K562 (cell line): Measurements from ENCODE around the gene EPN3. TPM values are rescaled to one million over a fixed set of nuclear protein-coding genes. Genes with fewer than 3 reads are reported as not detected.

Experiments
- ATAC-seq: fragments of 200-7000 bp; cut with Tn5 transposase; 3 replicates; pipeline ENCODE4 v1.9.1; 2020; ENCODE audit warnings: moderate library complexity
- BruUV-seq: library from RNA; stranded (reverse); fragments of 400-500 nt; replicated peaks from 2 replicates; lab custom pipeline; 2021; lab: Mats Ljungman, UMichigan
- CTCF ChIA-PET: fragments of 300-600 bp; formaldehyde crosslinking; extraction: SDS; loops from one replicate; lab custom pipeline; 2021; ENCODE audit warnings: low intra/inter-chr PET ratio; lab: Yijun Ruan, JAX
- POLR2A ChIA-PET: fragments of 300-600, 350-650 bp; sonication (Branson Sonifier 250); formaldehyde crosslinking; extraction: SDS; loops from one replicate; lab custom pipeline; 2021; ENCODE audit warnings: antibody characterized with exemption, inconsistent platforms; lab: Yijun Ruan, JAX
- DNase-seq, 4 experiments: peaks; one replicate each; pipeline versions ENCODE4 v3.0.0 to v3.0.0-alpha.2; 2011 to 2018; ENCODE audit warnings: low spot score in 3 of 4, mixed read lengths in 3 of 4; ENCODE audit errors: extremely low read depth in 1 of 4
- FAIRE-seq: peaks from 2 replicates; lab custom pipeline; 2011; peaks lifted over from hg19 to GRCh38; lab: Jason Lieb, UNC
- H2AFZ ChIP-seq: 2 replicates; pipeline ENCODE4 v1.6.0; 2011; ENCODE audit warnings: low read depth, low read length, control low read depth, inconsistent platforms
- H3K27ac ChIP-seq: fragments of 200-600 bp; 3 replicates; pipeline ENCODE4 v1.8.0; 2011; ENCODE audit warnings: low read depth, mild to moderate bottlenecking, control low read depth, inconsistent platforms, low read length, moderate library complexity, mixed read lengths; ENCODE audit errors: extremely low read depth
- H3K27me3 ChIP-seq, 2 experiments: fragments of 300-600 bp in 1 of 2; 2 replicates in 1 of 2; 3 replicates in 1 of 2; pipeline versions ENCODE4 v1.6.0 to v1.8.0; 2011; ENCODE audit warnings: inconsistent platforms in 2 of 2, low read length in 2 of 2, mild to moderate bottlenecking in 1 of 2, mixed read lengths in 1 of 2, moderate library complexity in 1 of 2; ENCODE audit not compliant: control insufficient read depth in 2 of 2, insufficient read depth in 2 of 2
- H3K36me3 ChIP-seq: fragments of 300-600 bp; 3 replicates; pipeline ENCODE4 v1.8.0; 2011; ENCODE audit warnings: mild to moderate bottlenecking, low read length, inconsistent platforms; ENCODE audit not compliant: control insufficient read depth, insufficient read depth
- H3K4me1 ChIP-seq, 2 experiments: fragments of 200-600 bp in 1 of 2; replicated peaks in 1 of 2; 2 replicates in 1 of 2; 3 replicates in 1 of 2; pipeline versions ENCODE4 v1.5.1 to v1.8.0; 2011; ENCODE audit warnings: inconsistent platforms in 2 of 2, low read length in 2 of 2, mild to moderate bottlenecking in 1 of 2, mixed read lengths in 1 of 2, moderate library complexity in 1 of 2; ENCODE audit not compliant: control insufficient read depth in 2 of 2, insufficient read depth in 2 of 2
- H3K4me2 ChIP-seq: 2 replicates; pipeline ENCODE4 v1.6.1; 2011; ENCODE audit warnings: low read length, control low read depth, inconsistent platforms, mixed read lengths; ENCODE audit not compliant: insufficient read depth
- H3K4me3 ChIP-seq: fragments of 200-600 bp; sonication (generic), shearing (Covaris generic); 2 replicates; pipeline ENCODE4 v1.5.1; 2016; ENCODE audit warnings: control low read depth, inconsistent platforms
- H3K79me2 ChIP-seq: fragments of 200-600 bp; 3 replicates; pipeline ENCODE4 v1.8.0; 2011; ENCODE audit warnings: low read length, inconsistent platforms; ENCODE audit not compliant: control insufficient read depth, insufficient read depth
- H3K9ac ChIP-seq, 2 experiments: 2 replicates each; pipeline versions ENCODE4 v1.6.0 to v1.6.1; 2011; ENCODE audit warnings: low read depth in 2 of 2, low read length in 2 of 2, control low read depth in 1 of 2, inconsistent platforms in 1 of 2, mild to moderate bottlenecking in 1 of 2, mixed read lengths in 1 of 2; ENCODE audit not compliant: insufficient read depth in 1 of 2
- H3K9me1 ChIP-seq: one replicate; pipeline ENCODE4 v1.6.0; 2011; ENCODE audit warnings: inconsistent platforms, mild to moderate bottlenecking, low read length, moderate library complexity; ENCODE audit not compliant: control insufficient read depth, insufficient read depth
- H3K9me3 ChIP-seq: replicated peaks from 2 replicates; pipeline ENCODE4 v1.5.1; 2011; ENCODE audit warnings: low read depth, low read length, inconsistent platforms; ENCODE audit not compliant: control insufficient read depth, insufficient read depth
- H4K20me1 ChIP-seq: replicated peaks from 2 replicates; pipeline ENCODE4 v1.6.1; 2011; ENCODE audit warnings: low read length, inconsistent platforms, mixed read lengths; ENCODE audit not compliant: control insufficient read depth, insufficient read depth
- MYC ChIP-seq, 2 experiments: fragments of 250-450 bp in 1 of 2; sonication (Bioruptor Pico) in 1 of 2; IDR thresholded peaks; 2 replicates each; pipeline versions ENCODE4 v1.5.1 to v1.6.1; 2012 to 2021; ENCODE audit warnings: low read depth in 2 of 2, borderline replicate concordance in 1 of 2, improper control_type of control experiment in 1 of 2, low read length in 1 of 2, mild to moderate bottlenecking in 1 of 2, moderate library complexity in 1 of 2
- POLR2G ChIP-seq: fragments of 200-400 bp; formaldehyde crosslinking; IDR thresholded peaks from 2 replicates; pipeline ENCODE4 v1.6.1; 2017; ENCODE audit warnings: low read depth, mild to moderate bottlenecking, antibody characterized with exemption, low read length, moderate library complexity
- WGBS: fragments of 100-300 bp; shearing (Covaris generic); methylation state at CpG from one replicate; pipeline ENCODE4 v1.1.6; 2016; ENCODE audit warnings: low coverage, mixed read lengths; ENCODE audit not compliant: insufficient coverage; ENCODE audit errors: missing lambda C conversion rate; 5-methylcytosine and 5-hydroxymethylcytosine counted together
- in situ Hi-C: fragments of 300-500 bp; cut with MboI; formaldehyde crosslinking; loops from 4 replicates; pipeline ENCODE4 v1.15.0; 2018; ENCODE audit warnings: inconsistent platforms, mixed read lengths
- intact Hi-C: fragments of 100-400 bp; cut with micrococcal nuclease; formaldehyde crosslinking; loops from 2 replicates; pipeline ENCODE4 v1.14.2; 2022
- polyA plus RNA-seq, 8 experiments: library from polyadenylated mRNA; depleted of rRNA in 4 of 8; stranded (reverse) in 5 of 8; unstranded in 3 of 8; fragments of >200 nt; fragmentation: Nextera tagmentation in 2 of 8; fragmentation: Illumina TruSeq in 1 of 8; extraction: Ambion mirVana in 2 of 8; extraction: Trizol in 1 of 8; gene quantifications; 2 replicates each; pipeline versions ENCODE4 v1.2.1 to v1.2.3, GENCODE V29; 2011 to 2014; ENCODE audit warnings: inconsistent platforms in 1 of 8, missing spikeins in 1 of 8
- total RNA-seq, 7 experiments: library from RNA; depleted of rRNA in 6 of 7; stranded (reverse); fragments of >200 nt in 6 of 7; fragmentation: Illumina TruSeq in 2 of 7; extraction: Trizol in 2 of 7; gene quantifications; 2 replicates each; pipeline versions ENCODE4 v1.2.1 to v1.2.3, GENCODE V29; 2011 to 2021; ENCODE audit warnings: low replicate concordance in 1 of 7

Gene EPN3
- total and polyA plus RNA-seq, 9 of the 15 experiments (the other 6 are each of a cell fraction or from before 2014, with no cell fraction given) = 0.16 TPM; not detected in 8

GRCh38 chr17:50487213-50488096 lies 45.1 kb upstream of the EPN3 start:
- DNase-seq (no peak), ATAC-seq (no peak), FAIRE-seq (no peak)
- intact Hi-C loops = no loop called here
- H3K9me1 ChIP-seq = no peaks in the 10 kb centered on the region
- H3K36me3 ChIP-seq = peaks cover 27% of the 10 kb centered on the region; the same call in 1 of the 3 replicates
- H3K4me1 ChIP-seq = no peaks in the 10 kb centered on the region
- POLR2A ChIA-PET = interaction anchor here (0.7 to 1.1 kb wide), 3 partner anchors 8 to 27 kb away, joined by 3 to 4 read pairs (median 4); no protein-coding TSS in a partner anchor
- BruUV-seq = no TSS peak
- no peak overlapping the region for H2AFZ ChIP-seq
- in situ Hi-C loops = loop anchor here (5.0 kb wide), 2 partner anchors 135 to 190 kb away; no protein-coding TSS in a partner anchor
- H4K20me1 ChIP-seq = no peaks in the 10 kb centered on the region
- WGBS = 43% methylated on average over 16 of the region's 17 CpGs
- TF ChIP-seq MYC (IDR thresholded peaks at IDR 0.05; ENCODE audit: low read depth, low read length) (no peak), MYC (CRISPR knock-in tag; IDR thresholded peaks at IDR 0.05; ENCODE audit: borderline replicate concordance, low read depth) (no peak), POLR2G (peak; percentile 35; the same call in 1 of the 2 replicates)
- H3K79me2 ChIP-seq = no peaks in the 10 kb centered on the region
- H3K27me3 ChIP-seq = no peaks in the 10 kb centered on the region
- no peaks in the 10 kb centered on the region for H3K9me3 ChIP-seq
- H3K4me2 ChIP-seq = no peak overlapping the region
- H3K4me3 ChIP-seq = no peak overlapping the region
- H3K9ac ChIP-seq = peak overlapping the region in 1 of 2 experiments; percentile 3; a peak in 1 of 4 replicates
- CTCF ChIA-PET = no interaction called here
- H3K27ac ChIP-seq = no peak overlapping the region
